D721Med (cell line): ENCODE data around the gene ZNF469.

Experiments used
- DNase-seq: peaks from one replicate; pipeline ENCODE4 v3.0.0; 2011; ENCODE audit warnings: low spot score; ENCODE audit not compliant: insufficient read length
- FAIRE-seq: peaks from 2 replicates; lab custom pipeline; 2011; peaks lifted over from hg19 to GRCh38; lab: Jason Lieb, UNC
- TF ChIP-seq, protein P1 (sequence below): IDR thresholded peaks from 2 replicates; pipeline ENCODE4 v1.5.1; 2012; ENCODE audit warnings: mild to moderate bottlenecking, control low read depth; ENCODE audit not compliant: insufficient read depth; ENCODE audit errors: missing control alignments

The ZNF469 gene

DNA sequence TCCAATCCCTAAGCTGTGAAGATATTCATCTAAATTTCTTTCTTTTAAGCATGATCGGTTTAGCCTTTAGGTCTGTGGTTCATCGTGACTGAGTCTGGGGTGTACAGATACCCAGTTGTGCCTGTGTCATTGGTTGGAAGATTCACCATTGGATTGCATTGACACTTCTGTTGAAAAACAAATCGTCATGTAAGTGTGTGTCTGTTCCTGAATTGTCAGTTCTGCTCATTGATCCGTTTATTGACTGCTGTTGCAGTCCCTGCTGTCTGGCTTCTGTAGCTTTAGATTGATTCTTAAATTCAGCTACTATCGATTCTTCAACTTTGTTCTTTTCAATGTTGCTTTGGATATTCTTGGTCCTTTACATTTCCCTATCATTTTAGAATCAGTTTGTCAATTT, 21.0 kb upstream of the ZNF469 start:
- no peak for DNase-seq
- TF ChIP-seq, protein P1, sequence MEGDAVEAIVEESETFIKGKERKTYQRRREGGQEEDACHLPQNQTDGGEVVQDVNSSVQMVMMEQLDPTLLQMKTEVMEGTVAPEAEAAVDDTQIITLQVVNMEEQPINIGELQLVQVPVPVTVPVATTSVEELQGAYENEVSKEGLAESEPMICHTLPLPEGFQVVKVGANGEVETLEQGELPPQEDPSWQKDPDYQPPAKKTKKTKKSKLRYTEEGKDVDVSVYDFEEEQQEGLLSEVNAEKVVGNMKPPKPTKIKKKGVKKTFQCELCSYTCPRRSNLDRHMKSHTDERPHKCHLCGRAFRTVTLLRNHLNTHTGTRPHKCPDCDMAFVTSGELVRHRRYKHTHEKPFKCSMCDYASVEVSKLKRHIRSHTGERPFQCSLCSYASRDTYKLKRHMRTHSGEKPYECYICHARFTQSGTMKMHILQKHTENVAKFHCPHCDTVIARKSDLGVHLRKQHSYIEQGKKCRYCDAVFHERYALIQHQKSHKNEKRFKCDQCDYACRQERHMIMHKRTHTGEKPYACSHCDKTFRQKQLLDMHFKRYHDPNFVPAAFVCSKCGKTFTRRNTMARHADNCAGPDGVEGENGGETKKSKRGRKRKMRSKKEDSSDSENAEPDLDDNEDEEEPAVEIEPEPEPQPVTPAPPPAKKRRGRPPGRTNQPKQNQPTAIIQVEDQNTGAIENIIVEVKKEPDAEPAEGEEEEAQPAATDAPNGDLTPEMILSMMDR = no peak
- FAIRE-seq = no peak

- TF ChIP-seq, protein P1 = no peak
- FAIRE-seq (no peak), DNase-seq (no peak)
Measured at GRCh38 chr16:88363239-88363891, 19.4 kb upstream of the ZNF469 start.

DNA sequence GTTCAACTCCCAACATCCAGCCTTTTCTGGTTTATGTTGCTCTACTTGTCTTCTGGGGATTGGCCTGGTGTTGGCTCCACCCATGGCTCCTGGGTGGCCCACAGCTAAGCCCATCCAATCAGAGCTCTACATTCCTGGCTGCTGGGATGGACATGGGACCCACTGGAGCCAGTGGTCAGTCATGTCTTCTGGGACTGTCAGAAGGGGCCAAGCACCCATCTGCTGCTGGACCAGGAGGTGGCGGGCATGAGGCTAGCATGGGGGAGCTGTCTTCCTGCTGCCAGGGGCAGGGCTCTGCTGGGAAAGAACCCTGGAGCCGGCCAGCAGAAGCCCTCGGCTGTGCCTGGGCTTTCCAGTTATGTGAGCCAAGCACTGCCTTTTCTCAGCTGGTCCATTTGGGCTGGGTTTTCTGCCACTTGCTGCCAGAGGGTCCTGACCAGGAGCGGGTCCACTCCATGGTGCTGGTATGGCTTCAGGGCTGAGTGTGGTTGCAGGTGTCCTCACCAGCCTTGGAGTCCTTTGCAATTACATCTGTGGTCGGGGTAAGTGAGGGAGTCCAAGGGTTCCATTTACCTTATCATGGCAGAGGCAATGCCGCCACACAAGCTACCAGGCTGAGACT, 17.4 kb upstream of the ZNF469 start:
- FAIRE-seq (no peak), DNase-seq (no peak)
- TF ChIP-seq, protein P1 = no peak

DNA sequence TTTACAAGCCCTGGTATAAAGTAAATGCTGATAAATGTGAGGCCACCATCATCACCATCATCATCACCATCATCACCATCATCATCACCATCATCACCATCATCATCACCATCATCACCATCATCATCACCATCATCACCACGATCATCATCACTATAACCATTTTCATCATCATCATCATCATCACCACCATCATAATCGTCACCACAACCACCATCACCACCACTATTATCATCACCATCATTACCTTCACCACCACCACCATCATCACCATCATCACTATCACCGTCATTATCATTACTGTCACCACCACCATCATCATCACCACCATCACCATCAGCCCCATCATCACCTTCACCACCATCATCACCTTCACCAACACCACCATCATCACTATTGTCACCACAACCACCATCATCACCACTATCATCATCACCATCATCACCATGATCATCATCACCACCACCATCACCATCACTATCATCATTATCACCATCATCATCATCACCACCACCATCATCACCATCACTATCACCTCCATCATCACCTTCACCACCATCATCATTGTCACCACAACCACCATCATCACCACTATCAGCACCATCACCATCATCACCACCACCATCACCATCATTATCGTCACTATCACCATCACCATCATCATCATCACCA, 16.6 kb upstream of the ZNF469 start:
- no peak for DNase-seq
- TF ChIP-seq, protein P1 = no peak
- no peak for FAIRE-seq

GRCh38 chr16:88366704-88367047, 16.1 kb upstream of the ZNF469 start:
- DNase-seq (no peak), FAIRE-seq (no peak)
- TF ChIP-seq, protein P1 = no peak

GRCh38 chr16:88367560-88367959, 15.2 kb upstream of the ZNF469 start:
- no peak for DNase-seq
- TF ChIP-seq, protein P1 = no peak
- no peak for FAIRE-seq

DNA sequence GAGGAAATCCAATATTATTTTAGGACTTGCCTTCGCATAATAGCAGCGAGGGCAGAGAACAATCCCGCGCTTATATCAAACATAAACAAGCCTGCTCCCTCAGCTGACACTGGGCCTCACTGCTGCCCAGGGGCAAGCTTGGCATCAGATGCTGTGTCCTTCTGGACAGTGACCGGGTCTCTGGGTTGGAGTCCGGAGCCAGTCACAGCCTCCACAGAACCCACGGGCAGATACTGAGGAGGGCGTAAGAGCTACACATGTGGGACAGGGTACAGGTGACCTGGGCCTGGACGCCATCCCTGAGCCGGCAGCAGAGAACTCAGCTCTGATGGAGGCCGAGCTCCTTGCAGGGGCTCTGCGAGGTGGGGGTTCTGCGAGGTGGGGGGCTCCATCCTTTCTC, 14.7 kb upstream of the ZNF469 start:
- FAIRE-seq (no peak), DNase-seq (no peak)
- TF ChIP-seq, protein P1 = no peak
